Right atrium auricular region (tissue), 2 donors: Measurements from ENCODE around the gene FAM83E. TPM values are rescaled to one million over a fixed set of nuclear protein-coding genes. Genes with fewer than 3 reads are reported as not detected.
A peak's percentile ranks its signal among the peaks of the same experiment; 100 is the strongest.

ENCODE experiments used
- DNase-seq: peaks from one replicate; pipeline ENCODE4 v3.0.0-alpha.2; 2019; ENCODE audit warnings: low spot score
- H3K27ac ChIP-seq, 2 donors: fragments of 200-600 bp; sonication (generic); 1 replicate in 1 of 2; 2 replicates in 1 of 2; pipeline ENCODE4 v1.5.1; 2016 to 2019
- H3K27me3 ChIP-seq, 2 donors: fragments of 200-600 bp; sonication (generic); one replicate each; pipeline versions ENCODE4 v1.5.1 to v1.6.0; 2017 to 2019
- H3K36me3 ChIP-seq: fragments of 200-600 bp; sonication (generic); one replicate; pipeline ENCODE4 v1.5.1; 2016
- H3K4me1 ChIP-seq, 2 donors: fragments of 200-600 bp; sonication (generic); one replicate each; pipeline versions ENCODE4 v1.5.1 to v1.6.0; 2017 to 2019
- H3K4me3 ChIP-seq, 2 donors: fragments of 200-600 bp; sonication (generic); 1 replicate in 1 of 2; 2 replicates in 1 of 2; pipeline ENCODE4 v1.5.1; 2017 to 2019; ENCODE audit warnings: mild to moderate bottlenecking in 1 of 2, moderate library complexity in 1 of 2
- H3K9me3 ChIP-seq, 2 donors: fragments of 200-600 bp; sonication (generic); one replicate each; pipeline ENCODE4 v1.5.1; 2019
- CTCF ChIP-seq, 2 donors: fragments of 200-600 bp; sonication (generic); IDR thresholded peaks; one replicate each; pipeline ENCODE4 v1.5.1; 2019; ENCODE audit warnings: antibody characterized with exemption in 2 of 2
- total RNA-seq, 2 donors: library from RNA; depleted of rRNA; stranded (reverse); fragments of >200 nt; gene quantifications; one replicate each; pipeline ENCODE4 v1.1.0, GENCODE V29; 2016

FAM83E gene
- total RNA-seq = not detected

GRCh38 chr19:48614436-48615230 is at the start of gene FAM83E:
Gene FAM83E (minus strand): TSS chr19:48615076. CDS start chr19:48613372, 1,704 bp downstream.
- Histone ChIP-seq H3K9me3 (no peaks in the 10 kb centered on the region), H3K4me1 (peaks cover 0 to 50% of the 10 kb centered on the region in 2 donors), H3K27me3 (no peaks in the 10 kb centered on the region), H3K4me3 (no peak within 1 kb of the TSS), H3K36me3 (peaks cover 28% of the 10 kb centered on the region), H3K27ac (peak within 1 kb of the TSS in 1 of 2 donors; percentile 14)
- DNase-seq = no peak
- no peak for TF ChIP-seq CTCF (IDR thresholded peaks at IDR 0.05)

- no peak for TF ChIP-seq CTCF (IDR thresholded peaks at IDR 0.05)
- no peak for DNase-seq
- Histone ChIP-seq H3K36me3 (no peaks in the 10 kb centered on the region), H3K9me3 (no peaks in the 10 kb centered on the region), H3K4me1 (peaks cover 0 to 11% of the 10 kb centered on the region in 2 donors), H3K4me3 (no peak overlapping the region), H3K27ac (no peak overlapping the region), H3K27me3 (no peaks in the 10 kb centered on the region)
These were observed 49.6 kb upstream of the FAM83E start for GRCh38 chr19:48664476-48664875.

DNA sequence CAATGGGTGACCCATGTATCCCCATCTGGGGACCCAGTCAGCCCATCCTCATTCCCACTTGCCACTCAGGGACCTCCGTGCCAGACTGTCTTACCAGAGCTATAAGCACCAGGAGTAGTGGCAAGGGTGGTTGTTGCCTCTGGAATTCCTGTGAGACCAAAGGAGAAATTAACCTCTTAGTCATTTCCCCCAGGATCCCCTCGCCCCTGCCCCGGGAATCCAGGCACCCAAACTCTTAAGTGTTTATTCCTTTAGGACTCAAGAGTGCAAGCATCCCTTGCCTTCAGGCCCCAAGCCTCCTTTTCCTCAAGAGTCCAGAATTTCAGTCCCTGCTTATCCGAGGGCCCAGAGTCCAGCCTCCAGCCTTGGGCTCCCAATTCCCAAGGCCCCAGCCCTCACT is 48.8 kb upstream of the FAM83E start:
- Histone ChIP-seq H3K9me3 (no peaks in the 10 kb centered on the region), H3K4me3 (no peak overlapping the region), H3K27me3 (no peaks in the 10 kb centered on the region), H3K27ac (no peak overlapping the region), H3K36me3 (no peaks in the 10 kb centered on the region), H3K4me1 (peaks cover 0 to 11% of the 10 kb centered on the region in 2 donors)
- TF ChIP-seq CTCF (IDR thresholded peaks at IDR 0.05) = no peak
- DNase-seq = no peak

- Histone ChIP-seq H3K36me3 (no peaks in the 10 kb centered on the region), H3K27me3 (no peaks in the 10 kb centered on the region), H3K9me3 (no peaks in the 10 kb centered on the region), H3K4me1 (peaks cover 0 to 11% of the 10 kb centered on the region in 2 donors), H3K27ac (no peak overlapping the region), H3K4me3 (no peak overlapping the region)
- no peak for TF ChIP-seq CTCF (IDR thresholded peaks at IDR 0.05)
- DNase-seq = no peak
These were observed 46.8 kb upstream of the FAM83E start for GRCh38 chr19:48661711-48662090.

GRCh38 chr19:48660852-48661710 is 46.2 kb upstream of the FAM83E start:
- H3K27ac ChIP-seq = peak overlapping the region; percentile 46 to 56
- no peaks in the 10 kb centered on the region for H3K36me3 ChIP-seq
- H3K9me3 ChIP-seq = no peaks in the 10 kb centered on the region
- DNase-seq = peak; percentile 93
- peaks cover 0 to 11% of the 10 kb centered on the region in 2 donors for H3K4me1 ChIP-seq
- no peaks in the 10 kb centered on the region for H3K27me3 ChIP-seq
- H3K4me3 ChIP-seq = no peak overlapping the region
- TF ChIP-seq CTCF (IDR thresholded peaks at IDR 0.05) = no peak
